Endometrial microvascular endothelial cells (primary cell): ENCODE results near the gene JMJD7. TPM values are rescaled to one million over a fixed set of nuclear protein-coding genes. Genes with fewer than 3 reads are reported as not detected.

Experiments
- total RNA-seq: library from RNA; depleted of rRNA; stranded (reverse); fragments of >200 nt; gene quantifications from one replicate; pipeline ENCODE4 v1.2.3, GENCODE V29; 2015; ENCODE audit errors: inconsistent ontology term

The JMJD7 gene
- total RNA-seq, 1 donor from 2014 or later = 5.0 TPM

Other genes starting within 250 kb of the JMJD7 start
- gene MGA, start 167.7 kb upstream of the JMJD7 start, total RNA-seq = 11.4 TPM
- 22.2 TPM for gene MAPKBP1, start 53.6 kb upstream of the JMJD7 start, total RNA-seq
- gene PLA2G4B, start 10.8 kb downstream of the JMJD7 start, total RNA-seq = not detected
- gene SPTBN5, start 66.0 kb downstream of the JMJD7 start, total RNA-seq = 3.1 TPM
- gene EHD4, start 144.5 kb downstream of the JMJD7 start, total RNA-seq = 168 TPM
- not detected for gene PLA2G4E, start 192.9 kb downstream of the JMJD7 start, total RNA-seq